Glomerular endothelial cell (primary cell): Measurements from ENCODE around the gene TTYH2. TPM values are rescaled to one million over a fixed set of nuclear protein-coding genes. Genes with fewer than 3 reads are reported as not detected.

Source experiments
- DNase-seq: peaks from one replicate; pipeline ENCODE4 v3.0.0-alpha.2; 2011; ENCODE audit warnings: low read depth, low spot score; ENCODE audit errors: extremely low read depth
- total RNA-seq: library from RNA; depleted of rRNA; stranded (reverse); fragments of >200 nt; gene quantifications from 2 replicates; pipeline ENCODE4 v1.2.3, GENCODE V29; 2015

Gene TTYH2
- total RNA-seq, 1 donor from 2014 or later, result 4.1 TPM

DNA sequence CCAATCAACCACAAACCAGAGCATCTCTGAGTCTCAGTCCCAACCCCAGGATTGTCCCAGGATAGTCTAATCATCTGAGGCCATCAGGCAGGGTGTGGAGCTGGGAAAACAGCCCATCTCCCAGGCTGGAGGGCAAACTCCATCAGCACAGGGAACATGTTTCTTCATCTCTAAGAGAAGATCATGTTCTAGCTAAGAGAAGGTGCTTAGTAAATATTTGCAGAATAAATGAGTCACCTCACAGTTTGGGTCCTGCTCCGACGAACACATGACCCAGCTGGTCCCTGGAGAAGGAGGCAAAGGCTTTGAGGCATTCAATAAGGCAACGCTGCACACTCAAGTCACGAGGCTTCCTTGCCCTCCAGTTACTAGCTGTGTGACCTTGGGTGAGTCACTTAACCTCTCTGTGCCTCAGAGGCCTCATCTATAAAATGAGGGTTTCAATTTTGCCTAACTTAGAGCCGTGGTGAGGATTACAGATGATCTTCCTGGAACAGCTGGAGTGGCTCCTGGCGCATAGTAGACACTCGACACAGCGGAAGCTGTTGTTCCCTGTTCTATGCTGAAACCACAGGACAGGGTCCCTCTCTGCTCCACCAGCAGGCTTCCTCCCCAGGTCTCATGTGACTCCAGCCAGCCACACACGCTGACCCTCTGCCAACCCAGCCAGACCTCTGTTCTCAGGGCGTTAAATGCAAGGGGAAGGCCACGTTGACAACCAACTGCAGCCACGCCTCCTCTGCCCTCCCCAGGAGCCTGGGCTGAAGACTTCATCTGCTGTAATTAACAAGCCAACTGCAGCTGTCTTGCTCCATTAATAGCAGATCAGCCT is 20.2 kb upstream of the TTYH2 start:
- no peak for DNase-seq

DNA sequence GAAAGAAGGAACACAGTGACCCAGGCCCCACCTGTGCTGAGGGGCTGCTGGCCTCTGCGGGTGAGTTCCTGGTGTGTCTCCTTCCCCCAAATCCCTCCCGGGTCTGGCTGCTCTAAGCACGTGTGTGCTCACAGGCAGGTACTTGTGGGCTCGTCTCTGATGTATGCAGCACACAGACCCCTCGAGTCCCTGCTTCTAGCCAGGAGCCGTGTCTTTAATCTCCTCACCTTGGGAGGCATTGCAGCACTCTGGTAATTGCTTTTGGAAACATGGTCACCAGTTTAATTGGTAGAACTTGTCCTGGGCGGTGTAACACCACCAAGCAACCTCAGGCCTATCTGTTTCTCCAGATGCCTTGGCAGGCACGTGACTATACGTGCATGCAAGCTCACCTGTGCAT is 18.7 kb upstream of the TTYH2 start:
- no peak for DNase-seq

DNA sequence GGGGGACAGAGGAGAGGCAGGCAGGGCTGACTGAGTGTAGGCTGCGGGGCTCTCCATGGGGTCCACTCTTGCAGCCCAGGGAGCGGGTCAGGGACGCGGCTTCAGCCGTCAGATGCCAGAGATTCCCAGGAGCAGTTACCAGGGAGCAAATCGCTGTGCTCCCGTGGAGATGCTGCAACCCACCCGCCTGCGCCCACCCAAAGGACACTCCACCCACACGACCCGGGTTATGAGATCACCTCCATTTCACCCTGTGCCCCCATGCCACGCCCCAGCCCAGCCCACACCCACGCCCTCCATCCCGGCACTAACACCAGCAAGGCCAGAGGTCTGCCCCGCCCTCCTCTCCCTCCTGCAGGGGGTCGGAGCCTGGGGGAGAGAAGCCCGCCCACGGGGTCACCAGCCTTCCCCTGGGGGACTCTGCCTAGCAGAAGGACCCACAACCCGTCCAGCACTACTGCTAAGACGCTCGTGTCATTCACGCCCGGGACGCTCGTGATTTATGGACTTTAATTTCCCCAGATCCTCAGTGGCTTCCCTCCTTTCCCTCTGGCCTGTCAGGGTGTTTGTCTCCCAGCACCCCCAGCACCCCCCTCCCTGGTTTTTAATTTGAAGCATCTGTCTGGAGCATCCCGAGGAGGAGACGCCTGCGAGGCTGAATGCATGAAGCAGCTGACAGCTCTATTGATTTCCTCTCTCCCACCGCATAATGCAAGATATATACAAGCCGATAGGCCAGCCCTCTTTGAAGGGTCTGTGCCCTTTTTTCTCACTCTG is 16.6 kb upstream of the TTYH2 start:
- DNase-seq, result no peak

DNA sequence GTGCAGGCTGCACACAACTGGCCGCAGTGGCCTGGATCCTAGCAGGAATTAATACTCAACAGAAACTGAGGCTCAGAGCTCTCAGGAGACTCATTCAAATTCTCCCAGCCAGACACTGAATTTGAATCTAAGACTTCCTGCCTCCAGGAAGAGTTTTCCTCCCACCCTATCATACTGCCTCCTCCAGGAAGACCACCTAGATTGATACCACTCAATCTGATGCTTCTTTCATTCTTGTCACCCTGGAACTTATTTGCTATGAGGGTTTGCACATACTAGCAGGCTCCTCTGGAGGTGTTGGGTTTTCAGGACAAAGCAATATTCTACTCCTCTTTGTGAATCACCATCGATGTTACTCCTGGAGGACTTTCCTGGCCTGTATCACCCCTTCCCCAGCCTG is 15.6 kb upstream of the TTYH2 start:
- DNase-seq, result no peak

DNA sequence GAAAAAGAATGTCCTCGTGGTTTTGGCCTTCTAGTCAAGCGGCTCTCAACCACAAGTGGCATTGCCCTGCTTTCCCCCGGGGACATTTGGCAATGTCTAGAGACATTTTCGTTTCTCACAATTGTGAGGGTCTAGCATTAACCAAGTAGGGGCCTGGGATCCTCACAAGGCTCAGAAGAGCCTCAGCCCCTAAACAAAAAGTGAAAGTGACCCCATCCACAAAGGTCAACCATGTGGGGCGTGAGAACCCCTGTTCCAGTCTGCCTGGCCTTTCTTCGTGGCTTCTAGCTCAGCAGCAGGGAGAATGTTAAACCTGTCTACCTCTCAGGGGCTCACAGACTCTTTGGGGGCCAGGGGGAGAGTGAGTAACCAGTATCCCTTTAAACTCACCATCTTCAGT is 14.7 kb upstream of the TTYH2 start:
- no peak for DNase-seq

DNA sequence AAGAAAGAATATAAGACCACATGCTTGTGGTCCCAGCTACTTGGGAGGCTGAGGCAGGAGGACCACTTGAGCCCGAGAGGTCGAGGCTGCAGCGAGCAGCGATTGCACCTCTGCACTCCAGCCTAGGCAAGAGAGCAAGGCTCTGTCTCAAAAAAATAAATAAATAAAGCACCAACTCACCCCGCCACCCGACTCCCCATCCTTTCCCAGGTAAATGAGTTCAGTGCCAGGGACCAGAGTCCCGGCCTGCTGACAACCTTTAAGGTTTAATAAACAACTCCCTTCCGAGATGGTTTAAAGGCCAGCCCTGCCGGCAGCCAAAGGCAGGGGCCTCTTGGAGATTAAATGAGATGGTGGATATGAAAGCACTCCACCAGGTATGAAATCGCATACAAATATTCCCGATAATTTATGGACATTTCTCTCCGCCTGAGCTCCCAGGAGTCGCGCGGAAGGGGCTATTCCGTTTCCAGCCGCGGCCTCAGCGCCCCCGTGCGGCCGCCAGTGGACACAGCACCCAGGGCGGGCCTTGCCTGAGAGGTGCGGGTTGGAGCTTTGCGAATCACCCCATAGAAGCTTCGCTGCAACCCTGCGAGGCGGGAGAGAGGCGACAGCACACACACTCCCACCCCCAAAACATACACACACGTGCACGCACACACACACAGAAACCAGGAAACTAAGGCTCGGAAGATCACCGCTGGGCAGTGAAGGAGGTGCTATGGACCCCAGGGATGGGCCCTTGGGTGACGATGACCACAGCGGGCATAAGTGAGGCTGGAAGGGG is 13.9 kb upstream of the TTYH2 start:
- DNase-seq, result no peak

DNA sequence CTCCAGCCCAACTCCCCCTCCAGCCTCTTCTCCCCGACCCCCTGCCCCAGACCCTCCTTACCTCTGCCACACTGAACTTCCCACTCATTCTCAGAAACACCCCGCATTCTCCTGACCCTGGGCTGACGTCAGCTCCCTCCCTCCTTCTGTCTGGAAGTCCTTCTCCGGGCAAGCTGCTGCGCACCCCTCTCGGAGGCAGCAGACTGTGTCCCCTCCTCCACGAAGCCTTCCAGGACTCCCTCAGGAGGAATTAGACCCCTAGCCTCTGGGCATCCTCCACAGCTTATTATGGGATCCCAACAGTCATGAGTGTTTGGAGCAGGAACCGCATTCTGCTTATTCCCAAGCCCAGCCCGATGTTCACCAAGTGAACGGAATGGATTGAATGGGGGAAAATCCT is 13.3 kb upstream of the TTYH2 start:
- DNase-seq, result no peak

DNA sequence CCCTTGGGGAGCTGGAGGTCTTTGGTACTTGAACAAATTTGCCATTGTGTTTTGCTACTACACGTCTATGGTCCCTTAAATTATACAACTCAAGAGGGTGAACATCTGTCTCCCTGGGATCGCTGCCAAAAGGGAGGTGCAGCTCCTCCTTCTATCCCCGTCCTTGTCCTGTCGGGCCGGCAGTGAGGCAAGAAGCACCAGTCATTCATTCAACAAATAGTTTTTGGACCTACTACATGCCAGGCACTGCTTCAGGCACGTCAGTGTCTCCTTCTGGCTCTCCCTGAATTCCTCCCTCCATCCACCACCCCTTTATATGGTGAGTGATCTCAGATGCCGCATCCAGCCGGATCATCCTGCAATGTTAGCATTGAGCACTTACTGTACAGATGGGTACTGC is 12.1 kb upstream of the TTYH2 start:
- no peak for DNase-seq

DNA sequence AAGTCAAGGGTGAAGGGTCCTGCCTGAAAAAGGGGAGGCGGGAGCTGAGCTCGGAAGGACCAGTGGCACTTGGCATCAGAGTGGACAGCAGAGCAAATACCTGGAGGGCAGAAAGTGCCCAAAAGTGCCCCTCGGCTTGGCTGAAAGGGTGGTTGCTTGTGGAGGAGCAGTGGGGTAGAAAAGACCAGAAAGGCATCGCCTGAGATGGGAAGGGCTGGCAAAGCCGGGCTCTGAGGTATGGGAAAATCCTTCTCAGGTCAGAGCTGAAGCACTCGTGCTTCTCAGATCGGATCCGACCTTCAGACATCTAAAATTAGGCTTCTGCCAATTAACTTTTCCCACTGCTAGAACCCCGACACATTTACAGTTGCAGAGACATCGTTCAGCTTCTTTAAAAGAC is 11.4 kb upstream of the TTYH2 start:
- no peak for DNase-seq

DNA sequence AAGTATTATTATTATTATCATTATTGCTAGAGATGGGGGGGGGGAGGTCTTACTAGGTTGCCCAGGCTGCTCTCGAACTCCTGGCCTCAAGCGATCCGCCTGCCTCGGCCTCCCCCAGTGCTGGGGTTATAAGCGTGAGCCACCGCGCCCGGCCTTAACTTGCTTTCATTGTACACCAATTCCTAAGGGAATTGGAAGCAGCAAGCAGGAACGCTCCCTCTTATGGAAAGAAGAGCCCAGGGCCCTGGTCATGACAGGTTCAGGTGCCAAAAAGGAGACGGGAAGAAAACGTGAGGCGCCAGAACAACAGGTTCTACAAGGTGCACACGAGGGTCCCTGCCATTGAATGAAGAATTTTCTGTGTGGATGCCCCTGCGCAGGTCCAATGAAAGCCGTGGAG is 10.4 kb upstream of the TTYH2 start:
- no peak for DNase-seq

DNA sequence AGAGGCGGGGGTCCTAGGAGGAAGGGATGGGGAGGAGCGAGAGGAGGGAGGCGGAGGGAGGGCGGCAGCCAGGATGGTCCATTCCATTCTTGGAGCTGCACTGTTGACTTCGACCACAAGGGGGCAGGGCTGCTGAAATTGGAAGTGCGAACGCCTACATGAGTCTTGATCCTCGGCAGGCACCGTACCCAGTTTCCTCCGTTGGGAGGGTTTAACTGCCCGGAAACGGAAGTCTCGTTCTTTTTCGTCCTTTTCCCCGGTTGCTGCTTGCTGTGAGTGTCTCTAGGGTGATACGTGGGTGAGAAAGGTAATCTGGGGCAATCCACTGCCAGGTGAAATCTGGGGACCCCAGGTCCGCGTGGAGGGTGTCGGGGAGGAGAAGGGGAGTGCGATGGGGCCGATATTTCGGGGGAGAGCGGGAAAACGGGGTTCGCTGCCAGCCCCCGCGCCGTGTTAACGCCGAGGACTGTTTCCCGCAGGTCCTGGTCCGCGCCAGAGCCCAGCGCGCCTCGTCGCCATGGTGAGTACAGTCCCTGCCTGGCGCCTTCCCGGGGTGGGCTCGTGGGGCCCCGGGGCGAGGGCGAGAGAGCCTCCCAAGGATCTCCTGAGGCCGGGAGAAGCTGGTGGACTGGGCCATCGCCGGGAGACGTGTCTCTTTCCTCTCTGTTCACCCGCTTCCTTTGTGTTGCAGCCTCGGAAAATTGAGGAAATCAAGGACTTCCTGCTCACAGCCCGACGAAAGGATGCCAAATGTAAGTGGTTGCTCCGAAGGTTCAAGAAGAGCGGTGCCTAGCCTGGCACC is 9.7 kb upstream of the TTYH2 start, which contains the start of gene RPL38:
TSS of gene RPL38 (plus strand) at position 240 of the 802 bp plus-strand sequence. CDS start at position 518, 278 bp downstream.
- peak; percentile 94 for DNase-seq

DNA sequence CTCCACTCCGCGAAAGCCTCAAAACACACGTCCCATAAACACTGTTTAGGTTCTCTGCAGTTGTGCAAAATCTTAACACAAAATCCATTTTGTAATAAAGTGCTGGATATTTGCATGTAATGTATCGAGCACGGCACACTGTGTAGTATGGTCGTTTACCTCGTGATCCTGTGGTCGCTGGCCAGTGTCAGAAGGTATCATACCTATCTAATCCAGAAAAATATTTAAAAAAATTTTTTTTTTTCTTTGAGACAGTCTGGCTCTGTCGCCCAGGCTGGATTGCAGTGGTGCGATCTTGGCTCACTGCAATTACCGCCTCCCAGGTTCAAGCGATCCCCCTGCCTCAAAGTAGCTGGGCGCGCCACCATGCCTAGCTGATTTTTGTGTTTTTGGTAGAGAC is 8.9 kb upstream of the TTYH2 start:
- DNase-seq, result no peak

DNA sequence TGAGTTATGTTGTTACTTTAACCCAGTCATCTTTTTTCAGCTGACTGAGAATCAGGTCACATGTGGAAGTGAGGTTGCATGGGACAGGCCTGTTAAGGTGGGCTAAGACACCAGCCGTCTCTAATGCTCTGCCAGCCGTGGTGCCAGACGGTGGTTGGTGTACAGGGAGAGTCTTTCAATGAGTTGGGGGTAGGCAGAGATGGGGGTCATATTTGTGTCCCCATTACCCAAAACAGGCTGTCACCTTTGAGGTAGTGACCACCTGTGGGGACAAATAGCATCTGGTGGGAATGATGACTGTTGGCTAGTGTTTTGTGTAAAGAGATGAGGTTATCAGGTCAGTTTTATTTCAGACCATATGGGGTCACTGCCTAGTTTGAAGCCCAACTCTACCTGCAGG is 8.1 kb upstream of the TTYH2 start:
- DNase-seq, result no peak

DNA sequence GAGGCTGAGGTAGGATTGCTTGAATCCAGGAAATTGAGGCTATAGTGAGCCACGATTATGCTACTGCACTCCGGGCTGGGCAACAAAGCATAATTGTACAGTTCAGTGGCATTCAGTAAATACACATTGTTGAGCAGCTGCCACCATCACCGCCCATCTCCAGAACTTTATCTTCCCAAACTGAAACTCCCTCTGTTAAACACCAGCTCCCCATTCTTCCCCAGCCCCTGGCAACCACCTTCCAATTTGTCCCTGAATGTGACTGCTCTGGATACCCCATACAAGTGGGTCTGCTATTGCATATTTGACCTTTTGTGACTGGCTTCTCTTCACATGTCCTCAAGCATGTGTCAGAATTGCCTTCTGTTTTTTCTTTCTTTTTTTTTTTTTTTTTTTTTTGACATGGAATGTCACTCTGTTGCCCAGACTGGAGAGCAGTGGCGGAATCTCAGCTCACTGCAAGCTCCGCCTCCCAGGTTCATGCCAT is 7.0 kb upstream of the TTYH2 start:
- DNase-seq, result no peak

DNA sequence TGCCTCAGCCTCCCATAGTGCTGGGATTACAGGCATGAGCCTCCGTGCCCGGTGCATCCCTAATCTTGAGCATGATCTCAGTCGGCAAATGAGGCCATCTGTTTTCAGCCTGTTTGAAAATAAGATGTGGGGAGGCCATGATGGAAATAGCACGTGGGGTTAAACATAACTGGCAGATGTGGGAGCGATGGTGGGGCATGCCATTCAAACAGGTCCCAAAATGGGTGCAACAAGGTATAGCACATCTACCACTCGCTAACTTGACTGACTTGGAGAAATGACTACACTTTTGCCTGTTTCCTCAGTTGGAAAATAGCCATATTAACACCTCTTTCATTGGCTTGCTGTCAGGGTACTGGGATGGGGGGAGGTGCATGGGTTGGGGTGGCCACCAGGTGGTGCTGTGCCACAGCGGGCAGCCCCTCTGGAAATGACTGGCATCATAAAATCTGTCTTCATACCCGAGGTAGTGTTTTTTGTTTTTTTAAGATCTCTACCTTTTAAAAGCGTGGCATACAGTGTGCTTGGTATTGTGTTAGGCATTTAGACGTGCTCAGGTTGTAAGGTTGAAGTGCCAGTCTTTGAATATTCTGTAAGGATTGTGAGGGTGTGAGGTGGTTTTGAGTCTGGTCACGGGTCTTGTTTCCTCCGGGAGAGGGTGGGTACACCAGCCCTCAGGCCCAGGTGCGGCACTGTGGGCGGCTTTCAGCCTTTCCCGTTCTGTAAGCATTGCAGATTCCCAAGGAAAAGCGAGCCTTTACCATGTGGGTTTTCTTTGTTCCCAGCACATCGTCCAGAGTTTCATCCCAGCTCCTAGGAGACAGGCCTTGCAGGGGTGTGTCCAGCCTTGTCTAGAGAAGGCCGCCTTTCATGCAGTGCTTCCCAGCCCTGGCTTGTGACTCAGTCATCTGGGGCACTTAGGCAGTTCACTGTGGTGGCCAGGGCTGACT is 2.9 kb upstream of the TTYH2 start:
- DNase-seq, result no peak

DNA sequence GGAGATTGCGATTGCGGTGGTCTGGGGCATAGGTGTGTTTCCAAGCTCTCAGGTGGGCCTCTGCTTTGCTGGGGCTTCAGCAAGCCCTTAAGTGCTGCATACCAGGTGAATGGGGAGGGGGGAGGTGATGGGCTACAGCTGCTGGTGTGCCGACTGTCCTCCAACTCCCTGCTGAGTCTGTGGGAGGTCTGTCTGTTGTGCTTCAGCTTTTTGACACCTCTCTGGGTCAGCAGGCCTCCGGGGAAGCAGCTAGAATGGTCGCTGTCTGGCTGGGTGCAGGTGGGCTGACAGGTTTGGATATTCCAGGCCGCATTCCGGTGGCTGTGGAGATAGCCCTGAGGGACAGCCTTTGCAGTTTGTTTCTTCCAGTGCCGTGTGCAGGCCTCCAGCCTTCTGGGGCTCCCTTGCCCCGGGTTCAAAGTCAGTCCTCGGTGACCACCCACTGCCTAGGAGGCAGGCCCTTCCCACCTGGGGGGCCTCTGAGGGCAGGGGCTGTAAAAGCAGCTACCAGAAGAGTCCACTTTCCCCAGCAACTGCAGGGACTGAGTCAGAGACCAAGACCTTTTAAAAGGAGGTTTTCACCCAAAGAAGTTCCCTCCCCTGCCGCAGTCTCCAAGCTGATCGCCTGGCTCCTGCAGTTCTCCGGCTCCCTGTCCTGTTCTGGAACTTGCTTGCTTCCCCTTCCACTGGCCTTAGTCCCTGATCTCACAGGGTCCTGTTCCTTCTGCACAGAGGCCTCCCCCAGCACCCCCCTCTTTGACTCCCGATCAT is 2.0 kb upstream of the TTYH2 start:
- no peak for DNase-seq

DNA sequence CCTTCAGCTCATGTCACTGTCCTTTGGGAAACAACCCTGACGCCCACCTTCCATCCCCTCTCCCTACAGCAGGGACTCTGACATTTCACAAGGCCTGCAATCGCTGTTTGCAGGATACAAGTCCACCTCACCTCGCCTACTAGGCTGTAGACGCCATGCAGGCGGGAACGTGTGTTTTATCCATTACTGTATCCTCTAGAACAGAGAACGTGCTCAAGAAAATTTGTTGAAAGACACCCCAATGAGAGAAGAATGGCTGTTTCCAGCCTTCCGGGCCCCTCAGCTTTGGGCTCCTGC is 1.5 kb upstream of the TTYH2 start:
- no peak for DNase-seq

DNA sequence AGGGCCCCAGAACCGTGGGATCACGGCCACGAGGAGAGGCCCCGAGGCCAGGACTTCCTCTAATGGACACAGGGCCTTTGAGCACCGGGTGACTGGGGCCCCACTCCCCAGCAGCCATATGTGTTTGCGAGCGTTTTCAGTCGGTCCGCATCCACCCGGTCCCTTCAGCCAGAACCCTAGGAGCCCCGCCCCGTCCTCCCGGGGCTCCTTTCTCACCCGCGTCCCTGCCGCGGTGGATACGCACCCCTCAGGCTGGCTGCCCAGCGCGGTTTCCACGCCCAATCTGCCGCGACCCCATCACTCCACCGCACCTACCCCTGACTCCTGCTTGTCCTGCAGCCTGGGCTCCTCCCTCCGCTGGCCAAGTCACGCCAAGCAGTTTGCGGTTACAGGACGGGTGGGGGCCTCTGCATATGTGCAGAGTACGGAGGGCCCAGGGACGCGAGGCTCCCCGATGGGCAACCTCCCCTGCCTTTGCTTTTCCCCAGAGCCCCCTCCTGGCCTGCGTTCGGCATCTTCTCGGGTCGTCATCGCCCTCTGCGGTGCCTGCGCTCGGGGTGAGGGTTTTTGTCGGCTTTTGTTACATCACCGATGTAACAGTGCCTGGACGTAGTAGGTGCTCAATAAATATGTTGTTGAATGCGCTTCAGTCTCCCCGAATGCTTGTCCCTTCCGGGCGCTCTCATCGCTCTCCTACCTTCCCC is 1.0 kb upstream of the TTYH2 start:
- no peak for DNase-seq
